Measurements from ENCODE around the gene PIP4P1. TPM values are rescaled to one million over a fixed set of nuclear protein-coding genes. Genes with fewer than 3 reads are reported as not detected.

PIP4P1 gene
- total and polyA plus RNA-seq, 12 donors, result 10.6 to 60.1 (median 29.5) TPM

DNA sequence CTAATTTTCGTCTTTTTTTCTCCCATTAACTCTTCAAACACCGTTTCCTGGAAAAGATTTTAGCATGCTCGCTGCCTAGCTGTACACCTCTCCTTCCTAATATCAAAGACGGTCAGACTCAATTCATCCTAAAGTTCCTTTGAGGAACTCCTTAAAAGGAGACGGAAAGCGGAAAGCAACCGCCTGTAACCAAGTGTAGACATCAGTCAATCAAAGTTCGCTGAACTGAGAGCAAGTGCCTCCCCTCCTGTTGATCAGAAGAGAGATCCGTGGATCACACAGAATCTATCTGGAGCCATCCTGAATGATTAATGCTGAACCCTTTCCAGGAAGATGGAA lies 47.5 kb downstream of the PIP4P1 start:
- Histone ChIP-seq H3K4me3 (peak overlapping the region in 3 of 4 donors; percentile 81 to 95 (median 86)), H3K36me3 (replicated peaks in 1 of 2) (no peaks in the 10 kb centered on the region), H3K4me1 (replicated peaks in 1 of 2) (peaks cover 6 to 24% of the 10 kb centered on the region in 2 donors), H3K27ac (peak overlapping the region in 4 of 5 donors; percentile 90 to 98 (median 92)), H3K27me3 (no peaks in the 10 kb centered on the region), H3K9me3 (replicated peaks in 1 of 3) (no peaks in the 10 kb centered on the region)
- TF ChIP-seq, protein P1, sequence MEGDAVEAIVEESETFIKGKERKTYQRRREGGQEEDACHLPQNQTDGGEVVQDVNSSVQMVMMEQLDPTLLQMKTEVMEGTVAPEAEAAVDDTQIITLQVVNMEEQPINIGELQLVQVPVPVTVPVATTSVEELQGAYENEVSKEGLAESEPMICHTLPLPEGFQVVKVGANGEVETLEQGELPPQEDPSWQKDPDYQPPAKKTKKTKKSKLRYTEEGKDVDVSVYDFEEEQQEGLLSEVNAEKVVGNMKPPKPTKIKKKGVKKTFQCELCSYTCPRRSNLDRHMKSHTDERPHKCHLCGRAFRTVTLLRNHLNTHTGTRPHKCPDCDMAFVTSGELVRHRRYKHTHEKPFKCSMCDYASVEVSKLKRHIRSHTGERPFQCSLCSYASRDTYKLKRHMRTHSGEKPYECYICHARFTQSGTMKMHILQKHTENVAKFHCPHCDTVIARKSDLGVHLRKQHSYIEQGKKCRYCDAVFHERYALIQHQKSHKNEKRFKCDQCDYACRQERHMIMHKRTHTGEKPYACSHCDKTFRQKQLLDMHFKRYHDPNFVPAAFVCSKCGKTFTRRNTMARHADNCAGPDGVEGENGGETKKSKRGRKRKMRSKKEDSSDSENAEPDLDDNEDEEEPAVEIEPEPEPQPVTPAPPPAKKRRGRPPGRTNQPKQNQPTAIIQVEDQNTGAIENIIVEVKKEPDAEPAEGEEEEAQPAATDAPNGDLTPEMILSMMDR (IDR thresholded peaks at IDR 0.05), result no peak
- no peak for TF ChIP-seq POLR2A (IDR thresholded peaks at IDR 0.05)
- peak in 1 of 7 donors; percentile 50 for DNase-seq
- intact Hi-C loops (cut with DNase I), result no loop called here
- 1 to 3% (median 1%) methylated on average over 9 of the region's 9 CpGs for WGBS, 4 donors

DNA sequence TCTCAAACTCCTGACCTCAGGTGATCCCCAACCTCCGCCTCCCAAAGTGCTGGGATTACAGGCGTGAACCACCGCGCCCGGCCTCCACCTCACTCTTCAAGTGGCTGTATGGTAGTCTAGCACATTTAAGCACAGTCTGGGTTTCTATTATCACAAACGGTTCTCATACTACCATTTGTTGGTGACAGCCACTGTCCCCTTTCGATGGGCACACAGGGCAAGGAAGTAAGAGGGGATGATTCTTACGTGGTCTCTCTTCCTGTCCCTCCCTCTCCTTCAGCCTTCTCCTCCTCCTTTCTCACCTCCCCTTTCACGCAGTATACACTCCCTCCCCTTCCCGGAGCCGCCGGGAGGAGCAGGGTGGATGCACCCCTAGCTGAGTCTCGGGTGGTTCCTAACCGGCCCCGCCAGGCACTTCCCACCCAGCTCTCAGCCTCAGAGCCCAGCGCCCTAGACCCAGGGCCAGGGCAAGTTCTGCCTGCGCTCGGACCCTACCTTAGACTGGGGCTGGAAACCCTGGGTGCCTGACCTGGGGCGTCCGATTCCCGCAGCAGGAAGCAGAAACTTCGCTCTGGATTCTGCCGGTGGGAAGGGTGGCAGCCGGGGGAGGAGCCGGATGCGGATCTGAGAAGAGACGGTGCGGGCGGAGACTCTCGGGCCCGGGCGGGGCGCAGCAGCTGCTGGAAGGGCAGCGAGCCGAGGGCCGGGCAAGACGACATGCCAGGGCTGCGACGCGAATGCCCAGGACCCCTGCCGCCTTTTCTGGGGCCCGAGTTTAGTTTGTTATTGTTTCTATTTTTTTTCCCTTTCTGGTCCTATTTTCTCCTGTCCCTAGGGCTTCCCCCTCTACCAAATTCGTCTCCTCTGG lies 48.1 kb downstream of the PIP4P1 start, which contains the start of gene TEP1:
Gene TEP1, minus strand, starts transcription at position 626 of the 868 bp plus-strand sequence. CDS start 5,062 bp downstream, outside the sequence.
- intact Hi-C loops (cut with DNase I), result no loop called here
- peak; percentile 85 to 94 (median 92) for DNase-seq
- H3K4me1 ChIP-seq (replicated peaks in 1 of 2), result peaks cover 6 to 24% of the 10 kb centered on the region in 2 donors
- H3K36me3 ChIP-seq (replicated peaks in 1 of 2), result peaks cover 0 to 5% of the 10 kb centered on the region in 2 donors
- H3K27ac ChIP-seq, result peak within 1 kb of the TSS; percentile 90 to 99 (median 94)
- 0% methylated on average over 34 to 43 of the region's 43 CpGs for WGBS, 4 donors
- H3K27me3 ChIP-seq, result no peaks in the 10 kb centered on the region
- TF ChIP-seq POLR2A (IDR thresholded peaks at IDR 0.05), result peak; percentile 71 to 90
- TF ChIP-seq, protein P1 (IDR thresholded peaks at IDR 0.05), result peak in 2 of 6 experiments; percentile 9 to 23
- peak within 1 kb of the TSS; percentile 65 to 95 (median 84) for H3K4me3 ChIP-seq
- no peaks in the 10 kb centered on the region for H3K9me3 ChIP-seq (replicated peaks in 1 of 3)

DNA sequence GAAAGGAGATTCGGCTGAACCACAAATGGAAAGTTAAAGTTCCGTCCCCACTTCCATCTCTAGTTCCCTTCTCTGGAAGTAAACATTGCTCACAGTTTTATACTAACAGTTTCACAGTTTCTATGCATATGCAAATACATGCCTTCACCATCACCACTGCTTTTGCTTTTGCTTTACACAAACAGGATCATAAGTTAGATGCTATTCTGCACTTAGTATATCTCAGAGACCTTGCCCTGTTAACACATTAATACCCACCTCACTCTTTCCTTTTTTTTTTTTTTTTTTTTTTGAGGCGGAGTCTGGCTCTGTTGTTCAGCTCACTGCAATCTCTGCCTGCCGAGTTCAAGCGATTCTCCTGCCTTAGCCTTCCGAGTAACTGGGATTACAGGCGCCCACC lies 48.8 kb downstream of the PIP4P1 start:
- no peaks in the 10 kb centered on the region for H3K9me3 ChIP-seq (replicated peaks in 1 of 3)
- WGBS, 4 donors, result 0 to 1% (median 1%) methylated on average over 7 of the region's 7 CpGs
- peaks cover 0 to 12% of the 10 kb centered on the region in 2 donors for H3K36me3 ChIP-seq (replicated peaks in 1 of 2)
- no peaks in the 10 kb centered on the region for H3K27me3 ChIP-seq
- peaks cover 6 to 24% of the 10 kb centered on the region in 2 donors for H3K4me1 ChIP-seq (replicated peaks in 1 of 2)
- no peak for DNase-seq
- peak overlapping the region in 3 of 4 donors; percentile 65 to 95 (median 86) for H3K4me3 ChIP-seq
- TF ChIP-seq POLR2A (IDR thresholded peaks at IDR 0.05), result no peak
- TF ChIP-seq, protein P1 (IDR thresholded peaks at IDR 0.05), result no peak
- H3K27ac ChIP-seq, result peak overlapping the region in 4 of 5 donors; percentile 90 to 98 (median 92)
- intact Hi-C loops (cut with DNase I), result no loop called here

DNA sequence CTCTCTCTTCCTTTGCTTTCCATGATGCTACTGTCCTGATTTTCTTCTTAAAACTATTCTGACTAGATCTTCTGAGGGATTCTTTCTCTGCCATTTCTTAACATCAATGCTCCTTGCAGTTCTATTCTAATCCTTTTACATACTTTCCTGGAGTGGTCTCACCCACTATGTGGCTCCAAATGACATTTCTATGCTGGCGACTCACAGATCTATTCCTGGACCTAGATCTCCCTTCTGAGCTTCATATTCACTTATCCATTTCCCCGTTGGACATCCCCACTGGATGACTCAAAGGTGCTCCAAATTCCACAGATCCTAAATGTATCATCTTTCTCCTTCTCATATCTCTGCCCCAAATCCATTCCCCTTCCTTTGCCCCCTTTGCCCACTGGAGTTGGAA lies 52.0 kb downstream of the PIP4P1 start:
- 67 to 87% (median 84%) methylated on average over 2 of the region's 2 CpGs for WGBS, 4 donors
- intact Hi-C loops (cut with DNase I), result loop anchor here (10.0 kb wide), 2 partner anchors 54 to 196 kb away; no protein-coding TSS in a partner anchor

More for the DNA sequence above, 52.0 kb downstream of the PIP4P1 start:
- peak in 1 of 7 donors; percentile 23 for DNase-seq
- H3K9me3 ChIP-seq (replicated peaks in 1 of 3), result no peaks in the 10 kb centered on the region
- no peak overlapping the region for H3K27ac ChIP-seq
- peaks cover 6 to 22% of the 10 kb centered on the region in 2 donors for H3K4me1 ChIP-seq (replicated peaks in 1 of 2)
- H3K36me3 ChIP-seq (replicated peaks in 1 of 2), result peaks cover 0 to 43% of the 10 kb centered on the region in 2 donors
- H3K27me3 ChIP-seq, result no peaks in the 10 kb centered on the region
- TF ChIP-seq, protein P1 (IDR thresholded peaks at IDR 0.05), result no peak
- TF ChIP-seq POLR2A (IDR thresholded peaks at IDR 0.05), result no peak
- no peak overlapping the region for H3K4me3 ChIP-seq
